ENCODE results near the gene CPHXL2.

GRCh38 chr16:75676909-75677308 lies at the start of gene CPHXL2:
- TF ChIP-seq STAT1 (IDR thresholded peaks at IDR 0.05; ENCODE audit: unreplicated experiment) (no peak), CTCF (conservative IDR thresholded peaks at IDR 0.05; ENCODE audit: low read depth in 2 of 2) (no peak), REST (IDR thresholded peaks at IDR 0.05; ENCODE audit: unreplicated experiment) (no peak), POLR2AphosphoS5 (IDR thresholded peaks at IDR 0.05; ENCODE audit: low read depth) (no peak), EZH2 (IDR thresholded peaks at IDR 0.05; ENCODE audit: low read depth, unreplicated experiment) (no peak), CREB1 (CRISPR knock-in tag; IDR thresholded peaks at IDR 0.05; ENCODE audit: low read depth) (no peak), ZNF114 (CRISPR knock-in tag; IDR thresholded peaks at IDR 0.05) (no peak), EZH2phosphoT487 (IDR thresholded peaks at IDR 0.05; ENCODE audit: unreplicated experiment) (no peak), JUNB (IDR thresholded peaks at IDR 0.05; ENCODE audit: unreplicated experiment) (no peak)

All from GM23338 (cell line).